Fibroblast of skin of scalp (primary cell): ENCODE measurements around the gene CD22.
"Not testable (repeated sequence)": the region's sequence is repeated elsewhere in the genome, so short reads cannot be mapped to it uniquely, and the experiment has no call there.

ENCODE experiments used
- DNase-seq: peaks from one replicate; pipeline ENCODE4 v3.0.0-alpha.2; 2013

The CD22 gene

GRCh38 chr19:35341565-35342225, 12.7 kb downstream of the CD22 start:
- no peak for DNase-seq

- DNase-seq = no peak
Observed at GRCh38 chr19:35342430-35342829, 13.4 kb downstream of the CD22 start.

- DNase-seq = no peak
Observed at GRCh38 chr19:35344511-35345031, 15.6 kb downstream of the CD22 start.

- no peak for DNase-seq
Observed at GRCh38 chr19:35345671-35346111, 16.7 kb downstream of the CD22 start.

GRCh38 chr19:35346193-35347052, 17.4 kb downstream of the CD22 start:
- DNase-seq = no peak

GRCh38 chr19:35347171-35347929, 18.4 kb downstream of the CD22 start, which contains the start of gene FFAR1:
Gene FFAR1, plus strand, starts transcription at chr19:35347902. Its CDS starts 3,650 bp downstream, at chr19:35351552.
- no peak for DNase-seq

GRCh38 chr19:35347930-35348298, 18.9 kb downstream of the CD22 start:
- DNase-seq = no peak

- no peak for DNase-seq
Observed at GRCh38 chr19:35348911-35349611, 20.1 kb downstream of the CD22 start.

- no peak for DNase-seq
Observed at GRCh38 chr19:35349614-35350521, 20.9 kb downstream of the CD22 start.

- no peak for DNase-seq
Observed at GRCh38 chr19:35350591-35350990, 21.6 kb downstream of the CD22 start.

- no peak for DNase-seq
Observed at GRCh38 chr19:35351411-35352176, 22.6 kb downstream of the CD22 start.

- DNase-seq = no peak
Observed at GRCh38 chr19:35352177-35352447, 23.1 kb downstream of the CD22 start.

- DNase-seq = peak; percentile 67
Observed at GRCh38 chr19:35352448-35353304, 23.7 kb downstream of the CD22 start.

GRCh38 chr19:35353635-35354034, 24.6 kb downstream of the CD22 start:
- no peak for DNase-seq

GRCh38 chr19:35354898-35355297, 25.9 kb downstream of the CD22 start:
- no peak for DNase-seq

- DNase-seq = no peak
Observed at GRCh38 chr19:35355791-35356460, 26.9 kb downstream of the CD22 start.

- DNase-seq = peak; percentile 55
Observed at GRCh38 chr19:35357867-35358573, 29.0 kb downstream of the CD22 start, which contains the start of gene FFAR3. Gene FFAR3, plus strand, starts transcription at chr19:35358460. Its CDS starts 431 bp downstream, at chr19:35358891.

- DNase-seq = not testable (repeated sequence)
Observed at GRCh38 chr19:35358834-35359233, 29.8 kb downstream of the CD22 start.
